GM12872 (cell line): ENCODE measurements around the gene PAX3.

Source experiments
- CTCF ChIP-seq: IDR thresholded peaks from 3 replicates; pipeline ENCODE4 v1.5.1; 2011; ENCODE audit warnings: low read depth, mild to moderate bottlenecking, low read length, moderate library complexity; ENCODE audit not compliant: insufficient read depth

PAX3 gene

GRCh38 chr2:222272446-222273015, 26.3 kb downstream of the PAX3 start:
- TF ChIP-seq CTCF = no peak

GRCh38 chr2:222271854-222272253, 26.9 kb downstream of the PAX3 start:
- no peak for TF ChIP-seq CTCF

- no peak for TF ChIP-seq CTCF
Observed at GRCh38 chr2:222270396-222270795, 28.4 kb downstream of the PAX3 start.

GRCh38 chr2:222269132-222269531, 29.7 kb downstream of the PAX3 start:
- TF ChIP-seq CTCF = no peak

- no peak for TF ChIP-seq CTCF
Observed at GRCh38 chr2:222268311-222268990, 30.3 kb downstream of the PAX3 start.

GRCh38 chr2:222264791-222265320, 33.9 kb downstream of the PAX3 start:
- no peak for TF ChIP-seq CTCF

- no peak for TF ChIP-seq CTCF
Observed at GRCh38 chr2:222261504-222261903, 37.3 kb downstream of the PAX3 start.
